ENCODE measurements around the gene DDX11. TPM values are rescaled to one million over a fixed set of nuclear protein-coding genes. Genes with fewer than 3 reads are reported as not detected.
"Not testable (repeated sequence)": the region's sequence is repeated elsewhere in the genome, so short reads cannot be mapped to it uniquely, and the experiment has no call there.

DDX11 gene
- total RNA-seq (2014; rRNA removed; shearing (Covaris generic)), result 81.4 and 95.9 TPM in 2 replicates

DNA sequence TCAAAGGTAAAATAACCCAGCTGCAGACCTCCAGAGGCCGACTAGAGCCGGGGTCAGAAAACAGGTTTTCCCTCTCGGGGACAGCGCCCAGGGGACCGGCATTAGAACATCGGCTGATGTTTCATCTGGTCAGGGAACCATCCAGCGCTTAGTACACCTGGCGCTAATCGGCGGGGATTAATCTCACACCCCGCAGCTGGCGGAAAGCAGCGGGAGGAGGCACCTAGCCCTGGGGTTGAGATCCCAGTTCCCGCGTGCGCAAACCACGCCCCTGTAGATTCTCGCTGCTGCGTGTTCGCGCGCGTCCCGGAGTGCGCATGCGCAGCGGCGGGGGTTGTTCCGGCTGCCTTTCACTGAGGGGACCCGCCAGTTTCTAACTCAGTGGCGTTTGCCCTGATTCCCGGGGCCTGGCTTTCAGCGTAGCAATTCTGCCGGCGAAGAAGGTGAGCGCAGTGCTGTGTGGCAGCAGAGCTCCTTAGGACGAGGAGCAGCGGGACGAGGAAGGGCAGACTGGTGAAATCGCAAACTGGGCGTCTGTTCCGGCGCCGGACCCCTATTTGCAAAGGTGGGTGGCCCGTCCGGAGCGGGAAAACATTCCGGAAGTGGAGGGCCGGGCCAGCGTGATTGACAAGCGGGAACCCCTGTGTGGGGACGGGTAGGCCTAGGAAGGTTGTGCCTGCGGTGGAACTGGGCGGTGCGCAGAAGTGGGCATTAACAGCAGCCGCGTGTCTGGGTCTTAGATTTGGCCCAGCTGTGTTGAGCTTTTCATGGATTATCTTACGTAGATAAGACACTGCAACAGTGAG is at the start of gene DDX11:
TSS of gene DDX11 (plus strand) at position 334 of the 806 bp plus-strand sequence. CDS start 4,534 bp downstream, outside the sequence.
- H3K36me3 ChIP-seq (replicated peaks; ENCODE audit: control insufficient read depth, insufficient read depth, low read length); H3K27me3 ChIP-seq (ENCODE audit: control insufficient read depth, insufficient read depth, low read length): not testable (repeated sequence)
- DNase-seq, result peak; percentile 90
- peak within 1 kb of the TSS; percentile 56 for H3K4me3 ChIP-seq (ENCODE audit: insufficient read depth, low read depth, low read length)

DNA sequence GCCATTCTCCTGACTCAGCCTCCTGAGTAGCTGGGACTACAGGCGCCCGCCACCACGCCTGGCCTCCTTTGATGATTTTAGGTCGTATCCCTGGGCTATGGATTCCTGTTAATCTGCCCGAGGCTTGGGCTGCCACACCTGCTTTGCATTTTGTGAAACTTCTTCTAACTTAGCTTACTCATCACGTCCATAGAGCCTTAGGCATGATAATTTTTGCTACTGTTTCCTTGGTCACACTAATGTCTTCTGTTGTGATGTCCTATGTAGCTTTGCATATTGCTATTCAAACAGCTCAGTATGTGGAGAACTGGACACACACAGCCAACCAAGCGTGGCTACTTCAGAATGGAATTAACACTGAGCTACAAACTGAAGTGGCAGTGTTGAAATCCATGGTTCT is 47.5 kb upstream of the DDX11 start:
- DNase-seq, result no peak
- no peaks in the 10 kb centered on the region for H3K36me3 ChIP-seq (replicated peaks; ENCODE audit: control insufficient read depth, insufficient read depth, low read length)
- H3K4me3 ChIP-seq (ENCODE audit: insufficient read depth, low read depth, low read length), result no peak overlapping the region
- no peaks in the 10 kb centered on the region for H3K27me3 ChIP-seq (ENCODE audit: control insufficient read depth, insufficient read depth, low read length)

DNA sequence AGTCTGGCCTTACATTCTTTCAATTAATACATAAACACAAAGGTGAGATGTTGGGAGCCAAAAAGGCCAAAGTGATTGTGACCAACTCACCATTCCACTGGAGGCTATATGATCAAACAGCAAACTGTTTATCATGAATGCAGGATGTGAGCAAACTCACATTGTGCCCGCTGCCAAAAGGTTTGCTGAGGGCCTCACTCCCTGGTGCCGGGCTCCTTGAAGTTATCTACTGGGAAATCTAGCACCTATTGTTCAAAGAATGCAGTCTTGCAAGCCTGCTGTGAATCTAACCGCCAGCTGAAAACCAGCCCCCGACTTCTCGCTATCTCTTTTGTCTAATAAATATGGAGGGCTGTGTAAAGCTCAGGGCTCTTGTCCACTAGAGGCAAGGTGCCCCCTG is 46.7 kb upstream of the DDX11 start:
- DNase-seq; H3K4me3 ChIP-seq (ENCODE audit: insufficient read depth, low read depth, low read length); H3K27me3 ChIP-seq (ENCODE audit: control insufficient read depth, insufficient read depth, low read length); H3K36me3 ChIP-seq (replicated peaks; ENCODE audit: control insufficient read depth, insufficient read depth, low read length): not testable (repeated sequence)

DNA sequence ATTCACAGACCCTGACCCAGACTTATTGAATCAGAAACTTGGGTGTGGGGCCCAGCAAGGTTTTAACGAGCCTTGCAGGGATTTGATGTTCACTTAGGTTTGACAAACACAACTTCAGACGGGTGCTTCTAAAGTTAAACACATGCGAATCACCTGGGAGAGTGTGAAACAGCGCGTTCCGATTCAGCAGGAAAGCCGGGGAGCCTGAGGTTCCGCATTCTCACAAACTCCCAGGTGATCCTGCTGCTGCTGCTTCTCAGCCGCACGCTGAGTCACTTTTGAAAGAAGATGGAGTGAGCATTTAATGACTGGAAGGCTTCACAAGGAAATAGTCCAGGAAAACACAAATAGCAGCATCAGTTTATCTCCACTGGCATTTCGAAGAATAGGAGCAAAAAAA is 44.2 kb upstream of the DDX11 start:
- Histone ChIP-seq H3K27me3 (ENCODE audit: control insufficient read depth, insufficient read depth, low read length) (no peaks in the 10 kb centered on the region), H3K36me3 (replicated peaks; ENCODE audit: control insufficient read depth, insufficient read depth, low read length) (no peaks in the 10 kb centered on the region), H3K4me3 (ENCODE audit: insufficient read depth, low read depth, low read length) (no peak overlapping the region)
- DNase-seq, result no peak

DNA sequence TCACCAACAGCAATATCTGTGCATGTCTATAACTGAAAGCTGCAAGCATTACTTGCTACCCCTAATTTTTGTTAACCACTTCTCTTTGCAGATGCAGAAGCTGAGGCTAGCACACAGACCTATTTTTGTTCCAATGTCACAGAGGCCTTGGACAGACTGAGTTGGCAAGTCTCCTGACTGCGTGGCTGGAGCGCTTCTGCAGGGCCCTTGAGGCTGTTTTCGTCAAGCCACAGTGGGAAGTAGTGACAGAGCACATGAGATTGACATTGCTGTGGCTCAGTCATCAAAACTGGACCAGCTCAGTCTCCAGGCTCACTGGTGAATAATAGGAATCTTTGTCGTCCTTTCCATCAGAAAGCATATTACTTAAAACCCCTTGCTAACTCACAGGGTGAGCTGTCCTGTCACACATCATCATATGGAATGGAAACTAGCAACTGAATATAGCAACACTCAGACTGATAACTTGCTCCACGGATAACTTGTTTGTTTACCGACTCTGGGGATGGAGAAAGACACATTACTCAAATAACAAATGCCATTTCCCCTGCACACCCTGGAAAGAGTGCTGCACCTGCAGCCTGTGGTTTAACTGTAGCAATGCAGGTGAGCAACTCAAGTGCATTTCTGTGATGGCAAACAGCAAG is 43.6 kb upstream of the DDX11 start:
- H3K27me3 ChIP-seq (ENCODE audit: control insufficient read depth, insufficient read depth, low read length), result no peaks in the 10 kb centered on the region
- no peaks in the 10 kb centered on the region for H3K36me3 ChIP-seq (replicated peaks; ENCODE audit: control insufficient read depth, insufficient read depth, low read length)
- no peak overlapping the region for H3K4me3 ChIP-seq (ENCODE audit: insufficient read depth, low read depth, low read length)
- DNase-seq, result no peak

DNA sequence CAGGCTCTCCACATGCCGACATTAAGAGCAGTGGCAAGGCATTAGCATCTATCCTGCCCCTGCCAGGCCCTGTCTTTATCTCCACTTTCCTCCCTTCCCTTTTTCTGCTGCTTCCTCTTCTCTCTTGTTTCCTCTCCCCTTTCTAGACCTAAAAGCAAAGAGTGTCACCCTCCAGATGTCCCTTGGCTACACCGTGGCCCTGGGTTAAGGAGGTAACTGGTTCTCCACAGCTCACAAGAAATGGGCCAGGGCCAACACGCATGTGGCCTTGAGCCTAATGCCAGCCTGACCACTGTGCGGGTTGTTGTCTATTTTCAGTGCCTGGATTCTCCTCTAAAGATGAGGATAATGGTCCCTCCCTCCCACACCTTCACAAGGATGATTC is 41.7 kb upstream of the DDX11 start:
- no peaks in the 10 kb centered on the region for H3K36me3 ChIP-seq (replicated peaks; ENCODE audit: control insufficient read depth, insufficient read depth, low read length)
- H3K4me3 ChIP-seq (ENCODE audit: insufficient read depth, low read depth, low read length), result no peak overlapping the region
- peak; percentile 2 for DNase-seq
- no peaks in the 10 kb centered on the region for H3K27me3 ChIP-seq (ENCODE audit: control insufficient read depth, insufficient read depth, low read length)

DNA sequence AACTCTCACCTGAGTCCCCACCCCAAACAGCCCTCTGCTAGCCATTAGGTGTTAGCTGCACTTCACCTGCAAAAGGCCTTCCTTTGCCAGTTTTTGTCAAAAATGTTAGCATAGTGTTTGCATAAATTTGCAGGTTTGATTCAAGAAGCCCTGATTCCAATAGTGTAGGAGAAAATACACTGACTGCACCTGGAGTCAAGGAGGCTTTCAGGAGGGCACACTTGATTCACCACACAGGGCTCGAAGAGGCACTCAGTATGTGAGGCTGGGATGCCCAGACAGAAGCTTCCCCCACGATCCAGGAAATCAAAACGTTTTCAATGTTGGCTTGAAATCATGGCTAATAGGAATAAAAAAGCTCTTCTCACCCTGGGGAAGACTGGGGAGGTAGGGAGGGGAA is 40.5 kb upstream of the DDX11 start:
- Histone ChIP-seq H3K4me3 (ENCODE audit: insufficient read depth, low read depth, low read length) (no peak overlapping the region), H3K36me3 (replicated peaks; ENCODE audit: control insufficient read depth, insufficient read depth, low read length) (no peaks in the 10 kb centered on the region), H3K27me3 (ENCODE audit: control insufficient read depth, insufficient read depth, low read length) (no peaks in the 10 kb centered on the region)
- no peak for DNase-seq

DNA sequence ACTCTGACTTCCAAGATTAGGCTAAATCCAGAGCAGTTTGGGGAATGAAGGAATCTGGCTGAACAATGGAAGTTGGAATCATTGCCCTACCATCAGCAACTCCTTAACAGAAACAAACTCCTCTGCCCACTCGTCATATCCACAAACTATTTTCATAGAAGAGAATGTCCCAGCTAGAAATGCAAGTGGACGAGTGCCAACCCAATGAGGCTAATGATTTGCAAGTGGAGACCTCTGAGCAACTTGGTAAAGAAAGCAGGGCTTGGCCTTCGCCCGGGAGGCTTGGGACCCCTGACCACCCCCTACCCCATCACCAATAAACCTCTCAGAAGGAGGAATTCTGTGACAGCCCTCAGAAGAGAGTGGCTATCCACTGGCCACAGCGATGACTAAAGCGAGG is 40.0 kb upstream of the DDX11 start:
- DNase-seq, result no peak

DNA sequence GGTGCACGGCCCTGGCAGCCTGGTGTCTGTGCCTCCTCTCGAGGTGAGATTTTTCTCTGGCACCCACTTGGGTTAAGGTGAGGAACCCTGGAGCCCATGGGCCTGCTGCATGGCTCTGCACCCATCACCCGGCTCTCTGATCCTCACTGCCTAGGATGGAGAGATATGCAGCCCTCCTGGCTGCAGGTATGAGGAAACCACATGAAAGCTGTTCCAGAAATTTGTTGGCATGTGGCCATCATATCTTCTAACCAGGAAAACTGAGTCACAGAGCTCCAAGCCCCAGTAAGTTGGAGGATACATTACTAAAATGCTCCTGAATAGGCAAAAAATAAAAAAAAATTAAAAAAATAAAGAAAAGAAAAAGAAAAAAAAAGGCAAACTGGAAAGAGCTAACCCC is 39.3 kb upstream of the DDX11 start:
- Histone ChIP-seq H3K4me3 (ENCODE audit: insufficient read depth, low read depth, low read length) (no peak overlapping the region), H3K36me3 (replicated peaks; ENCODE audit: control insufficient read depth, insufficient read depth, low read length) (no peaks in the 10 kb centered on the region), H3K27me3 (ENCODE audit: control insufficient read depth, insufficient read depth, low read length) (no peaks in the 10 kb centered on the region)
- DNase-seq, result no peak

More for the DNA sequence above, 40.0 kb upstream of the DDX11 start:
- H3K36me3 ChIP-seq (replicated peaks; ENCODE audit: control insufficient read depth, insufficient read depth, low read length), result no peaks in the 10 kb centered on the region
- H3K27me3 ChIP-seq (ENCODE audit: control insufficient read depth, insufficient read depth, low read length), result no peaks in the 10 kb centered on the region
- no peak overlapping the region for H3K4me3 ChIP-seq (ENCODE audit: insufficient read depth, low read depth, low read length)

DNA sequence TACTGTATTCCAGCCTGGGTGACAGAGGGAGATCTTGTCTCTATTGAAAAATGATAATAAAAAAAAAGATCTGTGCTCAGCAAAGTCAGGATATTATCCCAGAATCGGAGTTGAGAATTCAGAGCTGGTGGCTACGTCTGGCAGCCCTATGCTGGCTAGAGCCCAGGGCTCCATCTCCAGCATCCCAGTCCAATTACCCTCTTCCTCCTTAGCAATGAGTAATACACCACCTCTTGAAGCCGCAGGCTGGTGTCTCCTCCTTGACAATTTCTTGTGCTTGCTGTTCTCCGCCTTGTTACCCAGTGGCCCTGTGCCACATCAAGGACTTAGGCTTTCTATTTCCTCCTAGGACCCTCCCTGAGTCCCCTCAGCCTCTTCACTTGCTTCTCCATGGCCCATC is 38.4 kb upstream of the DDX11 start:
- H3K36me3 ChIP-seq (replicated peaks; ENCODE audit: control insufficient read depth, insufficient read depth, low read length), result no peaks in the 10 kb centered on the region
- H3K4me3 ChIP-seq (ENCODE audit: insufficient read depth, low read depth, low read length), result no peak overlapping the region
- H3K27me3 ChIP-seq (ENCODE audit: control insufficient read depth, insufficient read depth, low read length), result no peaks in the 10 kb centered on the region
- DNase-seq, result no peak

DNA sequence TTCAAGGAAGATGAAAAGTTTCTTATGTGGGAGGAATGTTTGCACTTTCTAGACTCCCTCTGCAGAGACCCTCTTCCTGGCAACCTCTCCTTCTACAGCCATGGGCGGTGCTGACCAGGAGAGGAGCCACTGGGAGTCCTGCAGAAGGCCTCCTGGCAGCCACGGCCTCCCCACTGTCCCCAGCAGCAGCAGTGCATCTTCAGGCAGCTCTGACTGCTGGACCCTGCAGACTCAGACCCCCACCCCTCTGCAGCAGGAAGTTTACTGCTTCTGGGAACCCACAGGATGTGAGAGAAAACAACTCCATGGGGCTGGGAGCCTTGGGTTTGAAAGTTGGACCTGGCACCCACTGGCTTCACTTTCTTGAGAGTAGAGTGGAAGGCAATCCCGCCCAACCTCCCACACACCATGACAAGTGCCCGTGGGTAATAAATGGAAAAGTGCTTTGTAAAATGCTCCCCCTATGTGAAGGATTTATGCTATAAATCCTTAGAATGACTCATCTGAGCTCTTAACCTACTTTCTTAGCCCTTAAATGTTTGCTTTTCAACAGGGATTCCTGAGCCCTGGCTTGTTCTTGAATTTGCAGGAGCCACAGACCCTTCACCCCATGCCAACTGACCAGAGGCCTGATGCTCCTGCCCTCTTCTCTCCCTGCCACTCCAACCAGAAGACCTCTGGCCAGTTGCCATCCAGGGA is 37.5 kb upstream of the DDX11 start:
- no peak overlapping the region for H3K4me3 ChIP-seq (ENCODE audit: insufficient read depth, low read depth, low read length)
- no peaks in the 10 kb centered on the region for H3K27me3 ChIP-seq (ENCODE audit: control insufficient read depth, insufficient read depth, low read length)
- H3K36me3 ChIP-seq (replicated peaks; ENCODE audit: control insufficient read depth, insufficient read depth, low read length), result no peaks in the 10 kb centered on the region
- no peak for DNase-seq

DNA sequence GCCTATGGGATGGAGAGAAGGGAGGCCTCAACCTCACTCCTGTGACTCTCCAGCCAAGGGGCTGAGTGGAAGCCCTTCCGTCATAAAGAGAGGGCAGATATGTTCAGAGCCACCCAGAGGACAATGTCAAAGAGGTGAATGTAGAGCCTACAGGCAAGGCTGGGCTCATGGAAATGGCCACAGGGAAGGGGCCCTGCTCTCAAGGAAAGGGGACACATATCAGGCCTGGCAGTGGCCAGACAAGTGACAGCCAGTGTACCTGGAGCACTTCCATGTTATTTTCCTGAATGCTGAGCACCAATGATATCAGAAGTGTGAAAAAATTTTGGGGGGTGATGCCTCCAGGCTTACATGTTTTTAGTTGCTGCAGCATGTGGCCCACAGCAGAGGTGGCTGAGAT is 36.6 kb upstream of the DDX11 start:
- H3K27me3 ChIP-seq (ENCODE audit: control insufficient read depth, insufficient read depth, low read length), result no peaks in the 10 kb centered on the region
- no peak overlapping the region for H3K4me3 ChIP-seq (ENCODE audit: insufficient read depth, low read depth, low read length)
- no peak for DNase-seq
- no peaks in the 10 kb centered on the region for H3K36me3 ChIP-seq (replicated peaks; ENCODE audit: control insufficient read depth, insufficient read depth, low read length)

DNA sequence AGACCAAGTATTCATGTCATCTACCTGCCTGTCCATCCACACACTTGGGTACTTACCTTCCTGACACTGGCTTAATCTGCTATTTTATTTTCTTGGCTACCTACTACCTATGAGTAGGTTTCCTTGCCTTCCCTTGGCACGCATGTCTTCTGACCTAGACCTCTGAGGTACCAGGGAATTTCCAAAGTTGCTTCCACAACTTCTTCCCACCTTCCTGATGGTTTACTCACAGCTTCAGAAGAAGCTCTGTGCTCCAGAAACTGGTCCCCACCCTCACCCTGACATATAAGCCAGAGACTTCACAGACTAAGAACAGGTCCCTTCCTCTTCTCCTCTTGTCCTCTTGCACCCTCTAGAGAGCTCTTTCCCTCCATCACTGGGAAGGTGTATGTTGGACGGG is 35.7 kb upstream of the DDX11 start:
- no peaks in the 10 kb centered on the region for H3K27me3 ChIP-seq (ENCODE audit: control insufficient read depth, insufficient read depth, low read length)
- no peaks in the 10 kb centered on the region for H3K36me3 ChIP-seq (replicated peaks; ENCODE audit: control insufficient read depth, insufficient read depth, low read length)
- H3K4me3 ChIP-seq (ENCODE audit: insufficient read depth, low read depth, low read length), result no peak overlapping the region
- no peak for DNase-seq

DNA sequence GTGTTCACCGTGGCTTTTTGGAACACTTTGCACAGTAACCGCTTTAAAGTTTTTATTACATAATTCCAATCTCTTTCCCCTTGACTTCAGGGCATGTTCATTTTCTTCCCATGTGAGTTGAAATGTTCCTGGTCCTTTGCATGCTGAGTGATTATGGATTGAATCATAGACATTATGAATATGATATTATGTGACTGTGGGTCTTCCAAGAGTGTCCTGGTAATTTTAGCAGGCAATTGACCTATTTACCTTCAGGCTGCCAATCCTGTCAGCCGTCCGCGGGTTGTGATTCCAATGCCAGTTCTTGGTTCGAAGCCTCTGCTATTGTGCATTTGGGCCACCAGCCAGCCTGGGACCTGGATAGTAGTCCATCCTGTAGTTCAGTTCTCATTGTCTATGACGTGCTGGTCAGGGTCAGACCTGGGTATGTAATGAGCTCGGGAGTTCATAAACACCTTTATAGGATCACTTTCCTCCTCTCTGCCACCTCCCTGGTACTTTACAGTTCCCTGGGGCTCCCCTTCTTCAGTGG is 32.6 kb upstream of the DDX11 start:
- H3K27me3 ChIP-seq (ENCODE audit: control insufficient read depth, insufficient read depth, low read length), result no peaks in the 10 kb centered on the region
- DNase-seq, result no peak
- H3K36me3 ChIP-seq (replicated peaks; ENCODE audit: control insufficient read depth, insufficient read depth, low read length), result no peaks in the 10 kb centered on the region
- no peak overlapping the region for H3K4me3 ChIP-seq (ENCODE audit: insufficient read depth, low read depth, low read length)

DNA sequence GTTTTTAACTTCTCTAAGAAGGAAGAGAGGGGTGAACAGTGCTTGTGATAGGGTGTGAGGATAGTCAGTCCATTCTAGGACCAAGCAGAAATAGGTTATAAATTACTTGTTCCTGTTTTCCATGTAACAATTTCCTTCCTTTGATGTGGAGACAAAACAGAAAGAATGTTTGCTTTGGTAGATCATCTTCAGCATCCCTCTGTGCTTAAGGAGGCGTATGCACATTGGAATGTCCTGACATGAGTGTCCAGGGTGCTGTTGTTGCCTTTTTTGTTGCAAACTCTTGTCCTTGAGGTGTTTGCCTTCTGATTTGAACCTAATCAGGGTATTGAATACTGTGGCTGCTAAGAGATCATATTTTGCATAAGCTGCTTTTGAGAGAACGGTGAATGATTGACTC is 23.5 kb upstream of the DDX11 start:
- H3K36me3 ChIP-seq (replicated peaks; ENCODE audit: control insufficient read depth, insufficient read depth, low read length); H3K27me3 ChIP-seq (ENCODE audit: control insufficient read depth, insufficient read depth, low read length); DNase-seq; H3K4me3 ChIP-seq (ENCODE audit: insufficient read depth, low read depth, low read length): not testable (repeated sequence)

Data from H7 (cell line).